ENCODE measurements around the gene SPRYD3. TPM values are rescaled to one million over a fixed set of nuclear protein-coding genes. Genes with fewer than 3 reads are reported as not detected.

SPRYD3 gene
- total and polyA plus RNA-seq, 5 donors = 29.4 to 59.6 (median 43.2) TPM

DNA sequence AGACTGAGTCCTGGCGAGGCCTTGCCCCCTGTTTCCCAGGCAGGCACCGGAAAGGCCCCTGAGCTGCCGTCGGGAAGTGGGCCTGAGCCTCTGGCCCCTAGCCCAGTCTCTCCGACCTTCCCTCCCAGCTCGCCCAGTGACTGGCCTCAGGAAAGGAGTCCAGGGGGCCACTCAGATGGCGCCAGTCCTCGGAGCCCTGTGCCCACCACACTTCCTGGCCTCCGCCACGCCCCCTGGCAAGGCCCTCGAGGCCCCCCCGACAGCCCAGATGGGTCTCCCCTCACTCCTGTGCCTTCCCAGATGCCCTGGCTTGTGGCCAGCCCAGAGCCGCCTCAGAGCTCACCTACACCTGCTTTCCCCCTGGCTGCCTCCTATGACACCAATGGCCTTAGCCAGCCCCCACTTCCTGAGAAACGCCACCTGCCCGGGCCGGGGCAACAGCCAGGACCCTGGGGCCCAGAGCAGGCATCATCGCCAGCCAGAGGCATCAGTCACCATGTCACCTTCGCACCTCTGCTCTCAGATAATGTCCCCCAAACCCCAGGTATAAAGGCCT lies 18.4 kb downstream of the SPRYD3 start:
- intact Hi-C loops (cut with DNase I) = loop anchor here in 2 of 4 donors (10.0 kb wide), 1 partner anchor 134 kb away; no protein-coding TSS in a partner anchor
- H3K4me1 ChIP-seq (ENCODE audit: control insufficient read depth, insufficient read depth, low read length) = peaks cover 6% of the 10 kb centered on the region
- peak overlapping the region; percentile 24 for H3K27ac ChIP-seq (ENCODE audit: low read length)
- peak; percentile 48 to 78 (median 76) for DNase-seq
- no peak for ATAC-seq
- no peaks in the 10 kb centered on the region for H3K27me3 ChIP-seq (ENCODE audit: control insufficient read depth, insufficient read depth)
- H3K9me3 ChIP-seq (ENCODE audit: control insufficient read depth, low read length) = no peaks in the 10 kb centered on the region
- H3K4me3 ChIP-seq (ENCODE audit: low read length) = no peak overlapping the region
- WGBS = 58% methylated on average over 18 of the region's 18 CpGs

DNA sequence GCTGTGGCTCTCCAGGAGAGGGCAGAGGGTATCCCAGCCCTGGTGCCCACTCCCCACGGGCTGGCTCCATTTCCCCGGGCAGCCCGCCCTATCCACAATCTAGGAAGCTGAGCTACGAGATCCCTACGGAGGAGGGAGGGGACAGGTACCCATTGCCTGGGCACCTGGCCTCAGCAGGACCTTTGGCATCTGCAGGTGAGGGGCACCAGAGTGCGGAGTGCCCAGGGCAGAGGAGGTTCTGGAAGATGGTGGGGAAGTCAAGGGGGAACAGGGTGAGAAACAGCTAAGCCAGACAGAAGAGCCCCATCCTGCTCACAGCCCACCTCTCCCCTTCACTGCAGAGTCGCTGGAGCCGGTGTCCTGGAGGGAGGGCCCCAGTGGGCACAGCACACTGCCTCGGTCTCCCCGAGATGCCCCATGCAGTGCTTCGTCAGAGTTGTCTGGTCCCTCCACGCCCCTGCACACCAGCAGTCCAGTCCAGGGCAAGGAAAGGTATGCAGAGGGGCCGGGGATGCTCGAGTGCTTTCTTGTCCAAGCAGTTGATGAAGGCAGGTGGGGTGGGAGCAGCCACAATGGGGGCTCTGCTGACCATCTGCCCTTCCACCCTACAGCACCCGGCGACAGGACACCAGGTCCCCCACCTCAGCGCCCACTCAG lies 19.0 kb downstream of the SPRYD3 start:
- Histone ChIP-seq H3K9me3 (ENCODE audit: control insufficient read depth, low read length) (no peaks in the 10 kb centered on the region), H3K4me3 (ENCODE audit: low read length) (no peak overlapping the region), H3K27me3 (ENCODE audit: control insufficient read depth, insufficient read depth) (no peaks in the 10 kb centered on the region), H3K27ac (ENCODE audit: low read length) (no peak overlapping the region), H3K4me1 (ENCODE audit: control insufficient read depth, insufficient read depth, low read length) (peaks cover 6% of the 10 kb centered on the region)
- DNase-seq (peak in 1 of 3 donors; percentile 50), ATAC-seq (no peak)
- 81% methylated on average over 17 of the region's 17 CpGs for WGBS
- intact Hi-C loops (cut with DNase I) = loop anchor here in 2 of 4 donors (10.0 kb wide), 1 partner anchor 135 kb away; no protein-coding TSS in a partner anchor

DNA sequence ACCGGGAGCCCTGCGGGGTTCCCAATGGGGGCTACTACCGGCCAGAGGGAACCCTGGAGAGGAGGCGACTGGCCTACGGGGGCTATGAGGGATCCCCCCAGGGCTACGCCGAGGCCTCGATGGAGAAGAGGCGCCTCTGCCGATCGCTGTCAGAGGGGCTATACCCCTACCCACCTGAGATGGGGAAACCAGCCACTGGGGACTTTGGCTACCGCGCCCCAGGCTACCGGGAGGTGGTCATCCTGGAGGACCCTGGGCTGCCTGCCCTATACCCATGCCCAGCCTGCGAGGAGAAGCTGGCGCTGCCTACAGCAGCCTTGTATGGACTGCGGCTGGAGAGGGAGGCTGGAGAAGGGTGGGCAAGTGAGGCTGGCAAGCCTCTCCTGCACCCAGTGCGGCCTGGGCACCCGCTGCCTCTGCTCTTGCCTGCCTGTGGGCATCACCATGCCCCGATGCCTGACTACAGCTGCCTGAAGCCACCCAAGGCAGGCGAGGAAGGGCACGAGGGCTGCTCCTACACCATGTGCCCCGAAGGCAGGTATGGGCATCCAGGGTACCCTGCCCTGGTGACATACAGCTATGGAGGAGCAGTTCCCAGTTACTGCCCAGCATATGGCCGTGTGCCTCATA lies 19.6 kb downstream of the SPRYD3 start:
- DNase-seq = peak; percentile 28 to 66 (median 47)
- intact Hi-C loops (cut with DNase I) = loop anchor here in 2 of 4 donors (10.0 kb wide), 1 partner anchor 135 kb away; no protein-coding TSS in a partner anchor
- H3K4me3 ChIP-seq (ENCODE audit: low read length) = no peak overlapping the region

DNA sequence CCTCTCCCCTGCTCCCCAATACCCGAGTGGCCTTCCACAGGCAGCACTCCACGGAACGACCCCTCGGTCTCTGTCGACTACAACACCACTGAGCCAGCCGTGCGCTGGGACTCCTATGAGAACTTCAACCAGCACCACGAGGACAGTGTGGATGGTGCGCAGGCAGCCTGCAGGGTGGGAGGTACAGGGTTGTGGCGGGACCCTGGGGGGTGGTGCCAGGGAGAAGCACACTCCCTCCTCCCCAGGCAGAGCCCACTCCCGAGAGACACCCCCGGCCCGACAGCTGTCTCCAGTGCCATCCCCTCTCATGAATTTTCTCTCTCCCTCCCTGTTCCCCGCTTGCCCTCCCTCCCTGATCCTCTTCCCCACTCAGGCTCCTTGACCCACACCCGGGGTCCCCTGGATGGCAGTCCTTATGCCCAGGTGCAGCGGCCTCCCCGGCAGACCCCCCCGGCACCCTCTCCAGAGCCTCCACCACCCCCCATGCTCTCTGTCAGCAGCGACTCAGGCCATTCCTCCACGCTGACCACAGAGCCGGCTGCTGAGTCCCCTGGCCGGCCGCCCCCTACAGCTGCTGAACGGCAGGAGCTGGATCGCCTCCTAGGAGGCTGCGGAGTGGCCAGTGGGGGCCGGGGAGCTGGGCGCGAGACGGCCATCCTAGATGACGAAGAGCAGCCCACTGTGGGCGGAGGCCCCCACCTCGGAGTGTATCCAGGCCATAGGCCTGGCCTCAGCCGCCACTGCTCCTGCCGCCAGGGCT lies 20.3 kb downstream of the SPRYD3 start:
- no peak for ATAC-seq
- H3K27me3 ChIP-seq (ENCODE audit: control insufficient read depth, insufficient read depth) = no peaks in the 10 kb centered on the region
- intact Hi-C loops (cut with DNase I) = no loop called here
- H3K27ac ChIP-seq (ENCODE audit: low read length) = no peak overlapping the region
- 73% methylated on average over 35 of the region's 35 CpGs for WGBS
- no peak overlapping the region for H3K4me3 ChIP-seq (ENCODE audit: low read length)
- H3K9me3 ChIP-seq (ENCODE audit: control insufficient read depth, low read length) = no peaks in the 10 kb centered on the region
- H3K4me1 ChIP-seq (ENCODE audit: control insufficient read depth, insufficient read depth, low read length) = peaks cover 6% of the 10 kb centered on the region
- DNase-seq = peak; percentile 41 to 70 (median 65)

More for the DNA sequence above, 19.6 kb downstream of the SPRYD3 start:
- H3K27ac ChIP-seq (ENCODE audit: low read length) = no peak overlapping the region
- no peak for ATAC-seq
- H3K4me1 ChIP-seq (ENCODE audit: control insufficient read depth, insufficient read depth, low read length) = peaks cover 6% of the 10 kb centered on the region
- WGBS = 89% methylated on average over 24 of the region's 24 CpGs
- H3K27me3 ChIP-seq (ENCODE audit: control insufficient read depth, insufficient read depth) = no peaks in the 10 kb centered on the region
- H3K9me3 ChIP-seq (ENCODE audit: control insufficient read depth, low read length) = no peaks in the 10 kb centered on the region

DNA sequence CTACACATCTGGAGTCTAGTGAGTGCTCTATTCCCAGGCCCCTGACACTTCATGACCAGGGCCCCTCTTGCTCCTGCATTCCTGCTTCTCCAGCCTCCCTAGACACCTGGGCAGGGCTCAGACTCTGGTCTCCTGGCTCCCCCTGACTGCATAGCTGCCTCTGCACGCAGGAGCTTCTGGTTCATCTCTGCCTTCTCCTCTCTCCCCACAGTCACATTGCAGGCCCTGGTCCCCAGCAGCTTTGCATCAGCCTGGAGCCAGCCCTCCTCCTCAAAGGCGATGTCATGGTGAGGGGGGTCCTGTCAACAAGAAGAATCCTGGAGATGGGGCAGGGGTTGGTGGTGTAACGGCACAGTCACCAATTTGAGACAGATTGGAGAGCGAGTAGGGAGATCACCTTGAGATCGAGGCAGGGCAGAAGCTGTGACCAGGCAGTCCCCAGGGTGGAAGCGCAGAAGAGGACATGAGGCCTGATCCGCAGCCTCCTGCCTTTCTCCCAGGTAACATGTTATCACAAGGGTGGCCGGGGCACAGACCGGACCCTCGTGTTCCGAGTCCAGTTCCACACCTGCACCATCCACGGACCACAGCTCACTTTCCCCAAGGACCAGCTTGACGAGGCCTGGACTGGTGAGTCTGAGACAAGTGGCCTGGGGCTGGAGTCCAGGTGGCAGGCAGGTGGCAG lies 21.2 kb downstream of the SPRYD3 start:
- WGBS = 85% methylated on average over 13 of the region's 13 CpGs
- Histone ChIP-seq H3K27me3 (ENCODE audit: control insufficient read depth, insufficient read depth) (no peaks in the 10 kb centered on the region), H3K4me3 (ENCODE audit: low read length) (no peak overlapping the region), H3K9me3 (ENCODE audit: control insufficient read depth, low read length) (no peaks in the 10 kb centered on the region), H3K27ac (ENCODE audit: low read length) (no peak overlapping the region), H3K4me1 (ENCODE audit: control insufficient read depth, insufficient read depth, low read length) (peaks cover 9% of the 10 kb centered on the region)
- no peak for ATAC-seq
- intact Hi-C loops (cut with DNase I) = no loop called here
- DNase-seq = peak; percentile 20 to 60 (median 50)

DNA sequence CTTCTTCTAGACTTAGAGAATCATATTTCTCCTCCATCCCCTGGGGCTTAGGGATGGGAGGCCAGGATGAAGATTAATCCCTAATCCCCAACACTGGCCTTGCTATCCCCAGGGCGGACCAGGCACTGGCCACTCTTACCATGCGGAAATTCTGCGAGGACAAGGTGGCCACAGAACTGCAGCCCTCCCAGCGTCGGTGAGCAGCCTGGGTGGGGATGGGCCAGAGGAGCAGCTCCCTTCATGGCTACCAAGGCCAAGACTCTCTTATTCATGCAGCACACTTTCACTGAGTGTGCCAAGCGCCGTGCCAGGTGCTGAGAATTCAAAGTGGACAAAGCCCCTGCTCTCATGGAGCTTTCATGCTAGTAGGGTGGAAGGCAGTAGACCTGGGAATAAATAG lies 22.3 kb downstream of the SPRYD3 start:
- H3K27me3 ChIP-seq (ENCODE audit: control insufficient read depth, insufficient read depth) = no peaks in the 10 kb centered on the region
- ATAC-seq (no peak), DNase-seq (peak in 2 of 3 donors; percentile 48 to 53)
- no peaks in the 10 kb centered on the region for H3K9me3 ChIP-seq (ENCODE audit: control insufficient read depth, low read length)
- no peak overlapping the region for H3K27ac ChIP-seq (ENCODE audit: low read length)
- H3K4me3 ChIP-seq (ENCODE audit: low read length) = no peak overlapping the region
- peaks cover 9% of the 10 kb centered on the region for H3K4me1 ChIP-seq (ENCODE audit: control insufficient read depth, insufficient read depth, low read length)
- 92% methylated on average over 7 of the region's 7 CpGs for WGBS
- intact Hi-C loops (cut with DNase I) = no loop called here

DNA sequence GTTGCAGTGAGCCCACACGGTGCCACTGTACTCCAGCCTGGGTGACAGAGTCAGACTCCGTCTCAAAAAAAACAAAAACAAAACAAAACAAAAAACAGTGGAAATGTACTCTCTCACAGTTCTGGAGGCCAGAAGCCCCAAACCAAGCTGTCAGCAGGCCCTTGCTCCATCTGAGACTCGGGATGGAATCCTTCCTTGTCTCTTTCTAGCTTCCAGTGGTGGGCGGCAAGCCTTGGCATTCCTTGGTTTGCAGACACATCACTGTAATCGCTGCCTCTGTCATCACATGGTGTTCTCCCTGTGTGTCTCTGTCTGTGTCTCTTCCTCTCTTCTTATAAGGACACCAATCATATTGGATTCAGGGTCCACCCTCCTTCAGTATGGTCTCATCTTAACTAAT lies 22.9 kb downstream of the SPRYD3 start:
- H3K4me3 ChIP-seq (ENCODE audit: low read length) = no peak overlapping the region
- intact Hi-C loops (cut with DNase I) = no loop called here
- no peak overlapping the region for H3K27ac ChIP-seq (ENCODE audit: low read length)
- no peaks in the 10 kb centered on the region for H3K27me3 ChIP-seq (ENCODE audit: control insufficient read depth, insufficient read depth)
- DNase-seq = peak in 1 of 3 donors; percentile 42
- H3K4me1 ChIP-seq (ENCODE audit: control insufficient read depth, insufficient read depth, low read length) = peaks cover 8% of the 10 kb centered on the region
- WGBS = 69% methylated on average over 5 of the region's 5 CpGs
- no peak for ATAC-seq
- H3K9me3 ChIP-seq (ENCODE audit: control insufficient read depth, low read length) = no peaks in the 10 kb centered on the region

DNA sequence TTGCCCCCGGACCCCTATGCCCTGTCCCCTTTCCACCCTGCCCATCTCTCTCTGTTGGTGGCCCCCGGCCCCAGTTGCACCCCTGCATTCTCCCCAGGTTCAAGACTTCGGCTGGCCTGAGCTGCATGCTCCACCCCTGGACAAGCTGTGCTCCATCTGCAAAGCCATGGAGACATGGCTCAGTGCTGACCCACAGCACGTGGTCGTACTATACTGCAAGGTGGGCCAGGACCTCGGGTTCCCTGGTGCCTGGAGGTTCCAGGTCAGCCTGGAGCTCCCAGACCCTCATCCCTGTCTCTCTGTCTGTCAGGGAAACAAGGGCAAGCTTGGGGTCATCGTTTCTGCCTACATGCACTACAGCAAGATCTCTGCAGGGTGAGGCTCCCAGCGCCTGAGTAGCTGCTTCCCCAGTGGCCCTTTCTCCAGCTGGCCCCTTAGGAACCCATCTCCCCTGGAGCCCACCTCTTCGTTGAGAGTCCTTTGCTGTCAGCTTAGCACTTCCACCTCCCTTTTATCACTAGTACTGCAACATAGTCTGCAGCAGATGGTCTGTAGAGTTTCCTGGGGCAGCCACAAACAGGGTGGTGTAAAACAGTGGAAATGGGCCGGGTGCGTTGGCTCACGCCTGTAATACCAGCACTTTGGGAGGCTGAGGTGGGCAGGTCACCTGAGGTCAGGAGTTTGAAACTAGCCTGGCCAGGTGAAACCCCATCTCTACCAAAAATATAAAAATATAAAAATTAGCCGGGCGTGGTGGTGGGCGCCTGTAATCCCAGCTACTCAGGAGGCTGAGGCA lies 23.5 kb downstream of the SPRYD3 start:
- Histone ChIP-seq H3K4me3 (ENCODE audit: low read length) (no peak overlapping the region), H3K9me3 (ENCODE audit: control insufficient read depth, low read length) (no peaks in the 10 kb centered on the region), H3K4me1 (ENCODE audit: control insufficient read depth, insufficient read depth, low read length) (peaks cover 8% of the 10 kb centered on the region), H3K27ac (ENCODE audit: low read length) (no peak overlapping the region), H3K27me3 (ENCODE audit: control insufficient read depth, insufficient read depth) (no peaks in the 10 kb centered on the region)
- WGBS = 82% methylated on average over 15 of the region's 15 CpGs
- ATAC-seq (no peak), DNase-seq (peak; percentile 25 to 73 (median 68))
- intact Hi-C loops (cut with DNase I) = no loop called here

DNA sequence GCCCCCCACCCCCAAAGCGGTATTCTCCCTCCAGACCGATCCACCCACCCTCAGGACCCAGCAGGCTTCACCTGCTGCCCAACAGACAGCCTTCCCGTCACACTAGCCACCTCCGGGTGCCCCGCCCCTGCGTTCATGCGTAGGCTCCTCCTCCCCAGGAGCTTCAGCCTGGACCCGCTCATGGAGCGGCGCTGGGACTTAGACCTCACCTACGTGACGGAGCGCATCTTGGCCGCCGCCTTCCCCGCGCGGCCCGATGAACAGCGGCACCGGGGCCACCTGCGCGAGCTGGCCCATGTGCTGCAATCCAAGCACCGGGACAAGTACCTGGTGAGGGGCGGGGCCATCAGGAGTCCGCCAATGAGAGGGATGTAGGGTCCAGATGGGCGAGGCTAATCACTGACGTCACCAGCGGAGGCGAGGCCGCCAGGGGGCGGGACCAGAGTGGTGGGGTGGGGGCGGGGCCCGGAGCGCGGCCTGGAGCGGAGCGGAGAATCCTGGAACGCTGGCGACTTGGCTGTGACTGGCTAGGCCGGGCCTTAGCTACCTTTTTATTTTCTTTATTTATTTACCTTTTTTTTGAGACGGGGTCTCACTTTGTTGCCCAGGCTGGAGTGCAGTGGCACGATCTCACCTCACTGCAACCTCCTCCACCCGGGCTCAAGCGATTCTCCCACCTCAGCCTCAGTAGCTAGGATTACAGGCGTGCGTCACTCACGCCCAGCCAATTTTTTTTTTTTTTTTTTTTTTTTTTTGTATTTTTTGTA lies 24.9 kb downstream of the SPRYD3 start:
- intact Hi-C loops (cut with DNase I) = no loop called here
- 19% methylated on average over 48 of the region's 48 CpGs for WGBS
- Histone ChIP-seq H3K27ac (ENCODE audit: low read length) (peak overlapping the region; percentile 93), H3K9me3 (ENCODE audit: control insufficient read depth, low read length) (no peaks in the 10 kb centered on the region), H3K27me3 (ENCODE audit: control insufficient read depth, insufficient read depth) (no peaks in the 10 kb centered on the region), H3K4me3 (ENCODE audit: low read length) (peak overlapping the region; percentile 6), H3K4me1 (ENCODE audit: control insufficient read depth, insufficient read depth, low read length) (peaks cover 8% of the 10 kb centered on the region)
- DNase-seq = peak; percentile 94 to 97 (median 97)
- peak; percentile 66 to 68 for ATAC-seq
